T-helper 9 cell (primary cell): ENCODE results near the gene POTEF.
"Not testable (repeated sequence)": the region's sequence is repeated elsewhere in the genome, so short reads cannot be mapped to it uniquely, and the experiment has no call there.

Experiments used
- DNase-seq: peaks from one replicate; pipeline ENCODE4 v3.0.0-alpha.2; 2020
- total RNA-seq, 2 donors: gene quantifications; one replicate each; lab custom pipeline; 2026; lab: John Stamatoyannopoulos, UW

The POTEF gene
- 0 reads per million in 2 donors for total RNA-seq

DNA sequence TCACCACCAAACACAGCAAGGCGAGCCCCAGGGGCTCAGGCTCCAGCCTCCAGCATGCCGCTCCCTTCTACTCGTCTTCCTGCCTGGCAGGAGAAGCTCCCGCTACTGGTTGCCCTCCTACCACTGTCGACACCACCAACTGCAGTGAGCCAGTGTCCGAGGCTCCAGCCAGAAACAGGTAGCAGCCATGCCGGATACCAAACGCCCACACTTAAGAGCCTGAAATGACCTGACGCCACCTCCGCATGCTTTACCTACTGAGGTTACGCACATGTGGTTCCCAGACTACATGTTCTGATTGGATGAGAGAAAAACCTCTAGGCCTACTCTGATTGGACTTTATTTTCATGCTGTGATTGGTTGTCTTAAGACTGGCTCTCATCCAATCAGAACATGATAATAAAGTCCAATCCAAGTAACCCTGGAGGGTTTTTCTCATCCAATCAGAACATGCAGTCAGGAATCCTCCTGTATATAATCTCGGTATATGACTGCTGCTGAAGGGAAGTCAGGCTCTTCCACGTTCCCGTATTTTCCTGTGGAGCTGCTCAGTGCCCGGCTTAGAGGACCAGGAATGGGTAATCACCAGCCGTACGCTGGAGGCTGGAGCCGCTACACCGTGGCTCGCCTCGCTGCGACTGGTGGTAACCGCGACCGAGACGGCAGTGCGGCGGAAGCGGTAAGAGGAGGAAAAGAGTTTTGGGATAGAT is at the start of gene POTEF:
POTEF (minus strand) TSS at position 103 of the 710 bp plus-strand sequence. CDS start 8,707 bp downstream, outside the sequence.
- DNase-seq, result not testable (repeated sequence)

GRCh38 chr2:130174866-130175265 is 45.8 kb upstream of the POTEF start:
- DNase-seq, result not testable (repeated sequence)

GRCh38 chr2:130169896-130170295 is 40.9 kb upstream of the POTEF start:
- no peak for DNase-seq

DNA sequence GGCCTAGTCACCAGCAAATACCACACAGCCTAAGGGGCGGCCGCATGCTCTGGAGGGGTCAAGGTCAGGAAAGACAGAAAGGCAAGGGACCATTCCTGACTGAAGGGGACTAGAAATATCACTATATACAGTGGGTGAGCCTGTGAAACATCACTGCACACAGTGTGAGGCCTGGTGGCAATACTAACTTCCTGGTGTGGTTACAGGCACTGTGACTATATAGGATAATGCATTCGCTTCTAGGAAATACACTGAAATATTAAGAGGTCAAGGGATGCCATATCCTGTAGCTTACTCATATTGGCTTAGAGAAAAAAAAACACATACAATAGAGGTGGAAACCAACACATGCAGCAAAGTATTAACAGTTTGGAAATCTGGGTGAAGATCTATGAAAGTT is 40.1 kb upstream of the POTEF start:
- DNase-seq, result not testable (repeated sequence)

GRCh38 chr2:130166611-130167010 is 37.6 kb upstream of the POTEF start:
- not testable (repeated sequence) for DNase-seq

GRCh38 chr2:130165293-130166016 is 36.4 kb upstream of the POTEF start:
- DNase-seq, result no peak

- no peak for DNase-seq
These were observed 33.9 kb upstream of the POTEF start for GRCh38 chr2:130162968-130163367.

- not testable (repeated sequence) for DNase-seq
These were observed 33.5 kb upstream of the POTEF start for GRCh38 chr2:130162486-130162885.

DNA sequence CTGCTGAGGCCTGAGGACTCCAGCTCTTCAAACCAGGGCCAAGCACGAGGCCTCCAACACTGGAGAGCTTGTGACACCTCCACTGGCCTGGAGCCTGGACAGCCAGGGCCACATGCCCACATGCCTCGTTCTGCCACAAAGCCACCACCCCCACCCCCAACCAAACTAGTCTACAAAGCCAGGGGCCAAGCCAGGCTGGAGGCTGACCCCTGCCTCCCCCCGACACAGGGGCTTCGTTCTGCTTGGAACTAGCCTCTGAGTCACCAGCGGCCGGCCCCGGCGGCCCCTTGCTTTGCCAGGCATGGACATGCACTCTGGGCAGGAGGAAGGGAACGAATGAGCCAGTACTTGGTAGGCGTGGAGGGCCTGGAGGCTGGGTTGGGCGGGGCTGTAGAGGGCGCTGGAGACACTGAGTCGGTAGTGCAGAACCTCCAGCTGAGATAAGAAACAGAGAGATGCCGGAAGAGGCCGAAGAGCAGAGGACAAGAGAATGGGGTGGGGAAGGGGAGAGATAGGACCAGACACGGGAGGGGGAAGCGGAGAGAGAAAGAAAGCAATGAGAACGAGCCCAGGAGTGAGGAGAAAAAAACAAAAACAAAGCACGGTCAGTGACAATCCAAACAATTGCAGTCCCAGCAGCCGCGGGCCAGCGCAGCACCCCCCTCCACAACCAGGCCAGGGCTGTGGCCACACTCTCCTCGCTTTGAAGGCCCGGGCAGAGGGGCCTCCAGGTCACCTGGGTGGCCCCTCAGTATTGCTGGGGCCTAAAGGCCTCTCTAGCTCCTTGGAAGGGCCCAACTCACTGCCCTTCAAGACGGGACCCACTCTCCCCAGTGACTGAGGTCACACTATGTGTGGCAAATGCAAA is 32.0 kb upstream of the POTEF start:
- DNase-seq, result not testable (repeated sequence)

- DNase-seq, result no peak
These were observed 31.1 kb upstream of the POTEF start for GRCh38 chr2:130160131-130160530.

- DNase-seq, result not testable (repeated sequence)
These were observed 30.4 kb upstream of the POTEF start for GRCh38 chr2:130159376-130159775.

DNA sequence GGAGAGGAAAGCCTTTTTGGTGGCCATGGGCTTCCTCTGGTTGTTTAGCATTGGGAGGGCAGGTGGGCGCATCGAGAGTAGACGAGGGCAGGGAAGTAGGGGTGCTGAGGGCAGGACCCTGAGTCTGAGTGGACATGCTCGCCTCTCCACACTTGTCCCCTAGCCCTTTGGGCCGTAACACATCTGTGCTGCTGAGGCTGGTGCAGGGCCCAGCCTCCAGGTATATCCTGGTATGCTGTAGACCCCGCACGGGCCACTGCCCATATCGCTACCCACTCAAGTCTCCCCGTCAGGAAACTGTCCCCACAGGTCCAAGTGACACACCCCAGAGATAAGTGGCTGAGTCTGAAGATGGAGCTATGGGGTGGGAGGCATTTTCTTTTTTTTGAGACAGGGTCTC is 29.6 kb upstream of the POTEF start:
- DNase-seq, result no peak

GRCh38 chr2:130157825-130158514 is 28.9 kb upstream of the POTEF start:
- not testable (repeated sequence) for DNase-seq

DNA sequence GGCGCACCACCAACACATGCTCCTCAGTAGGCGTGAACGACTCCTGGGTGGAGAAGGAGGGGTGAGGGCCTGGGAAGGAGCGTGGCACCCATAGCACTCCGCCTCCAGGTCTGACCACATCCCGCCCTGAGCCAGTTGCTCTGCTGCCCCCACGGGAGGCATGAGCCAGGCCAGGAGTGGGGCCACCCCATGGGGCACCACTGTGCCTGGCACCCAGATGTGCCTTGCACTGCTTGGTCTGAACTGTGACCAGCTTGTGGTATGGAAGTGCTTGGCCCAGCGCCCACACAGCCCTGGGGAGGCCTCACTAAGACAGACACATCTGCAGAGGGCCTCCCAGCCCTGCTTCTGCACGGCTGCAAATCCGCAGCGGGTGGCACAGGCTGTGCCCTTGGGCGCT is 28.3 kb upstream of the POTEF start:
- not testable (repeated sequence) for DNase-seq

- DNase-seq, result no peak
These were observed 27.6 kb upstream of the POTEF start for GRCh38 chr2:130156624-130157004.

- not testable (repeated sequence) for DNase-seq
These were observed 27.1 kb upstream of the POTEF start for GRCh38 chr2:130155956-130156623.

DNA sequence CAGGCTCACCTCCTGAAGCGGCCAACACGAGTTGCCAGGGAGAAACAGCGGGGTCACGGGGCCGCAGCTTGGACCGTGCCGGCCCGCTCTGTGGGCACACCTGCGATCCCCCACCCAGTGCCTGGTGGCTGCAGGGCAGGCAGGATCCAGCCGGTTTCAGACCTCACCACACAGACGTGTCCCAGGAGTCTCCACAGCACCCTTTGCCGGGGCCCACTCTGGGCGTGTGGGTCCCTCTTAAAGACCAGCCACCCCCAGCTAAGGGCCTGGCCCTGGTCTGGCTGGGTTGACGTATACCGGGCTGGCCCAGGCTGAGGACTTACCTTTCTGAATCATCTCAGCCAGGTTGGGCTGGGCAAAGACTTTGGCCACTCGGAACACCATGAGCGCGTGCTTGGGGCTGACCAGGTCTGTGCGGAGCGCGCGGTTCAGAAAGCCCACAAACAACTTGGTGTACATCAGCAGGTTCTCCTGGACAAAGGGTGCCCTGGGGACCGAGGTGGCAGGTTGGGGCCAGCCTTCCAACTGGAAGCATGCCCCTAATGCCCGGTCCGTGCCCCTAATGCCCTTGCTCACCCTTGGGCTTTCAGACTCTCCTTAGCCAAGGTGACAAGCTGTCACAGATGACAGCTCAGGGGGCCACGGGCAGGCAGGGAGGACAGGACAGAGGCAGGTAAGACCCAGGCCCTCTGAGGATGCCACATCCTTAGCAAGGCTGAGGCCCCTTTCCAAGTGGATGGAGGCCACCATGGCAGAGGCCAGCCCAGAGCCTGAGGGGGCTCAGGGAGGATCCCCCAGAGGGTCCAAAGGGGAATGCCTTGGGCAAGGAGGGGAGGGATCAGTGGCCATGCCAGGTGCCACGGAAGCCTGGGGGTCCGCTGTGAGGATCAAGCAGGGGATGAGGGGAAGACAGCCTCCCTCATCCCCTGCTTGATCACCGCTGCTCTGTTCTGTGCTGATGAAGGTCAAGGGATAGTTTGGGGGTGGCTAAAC is 26.0 kb upstream of the POTEF start:
- DNase-seq, result no peak

DNA sequence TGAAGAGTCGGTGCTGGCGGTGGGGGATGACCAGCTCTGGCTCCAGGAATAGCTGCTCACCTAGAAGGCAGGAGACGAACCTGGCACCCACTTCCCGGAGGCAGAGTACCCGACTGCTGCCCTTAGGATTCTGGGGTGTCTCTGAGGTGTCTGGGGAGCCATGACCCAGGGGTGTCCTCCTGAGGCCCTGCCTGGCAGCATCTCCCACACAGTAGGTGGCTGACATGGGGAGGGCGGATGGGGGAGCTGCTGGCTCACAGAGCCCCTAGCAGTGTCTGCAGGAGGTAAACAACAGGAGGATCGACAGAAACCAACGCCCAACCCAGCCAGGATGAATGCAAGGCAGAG is 25.4 kb upstream of the POTEF start:
- DNase-seq, result not testable (repeated sequence)

DNA sequence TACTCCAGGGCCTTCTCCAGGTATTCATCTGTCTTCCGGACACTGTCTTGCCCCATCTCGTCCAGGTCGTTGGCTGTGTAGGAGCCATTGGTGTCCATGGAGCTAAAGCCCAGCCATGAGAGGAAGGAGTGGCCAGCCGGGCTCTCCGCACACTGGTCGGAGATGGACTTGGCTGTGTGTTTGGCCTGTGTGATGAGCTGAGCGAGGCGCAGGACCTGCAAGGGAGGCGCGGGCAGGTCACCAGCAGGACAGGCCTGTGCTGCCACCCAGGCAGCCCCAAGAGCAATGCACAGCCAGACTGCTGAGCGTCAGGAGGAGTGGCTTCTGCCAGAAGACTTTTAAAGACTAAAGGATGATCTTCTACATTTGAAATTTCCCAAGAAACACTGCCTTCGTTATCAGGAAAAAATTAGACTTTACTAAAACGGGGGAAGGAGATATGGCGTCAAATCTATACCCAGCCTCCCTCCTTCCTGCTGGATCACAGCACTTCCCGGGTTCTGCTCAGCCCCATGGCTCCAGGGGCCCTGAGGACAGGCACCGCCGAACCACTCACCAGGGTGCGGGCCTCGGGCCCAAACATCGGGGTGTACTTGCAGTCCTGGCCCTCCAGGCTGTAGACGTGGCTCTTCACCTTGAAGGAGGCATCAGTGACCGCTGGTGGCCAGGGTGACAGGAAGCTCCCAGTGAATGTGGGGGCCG is 24.9 kb upstream of the POTEF start:
- not testable (repeated sequence) for DNase-seq
